Ovary (tissue), 9 donors: Measurements from ENCODE around the gene OGFOD2. TPM values are rescaled to one million over a fixed set of nuclear protein-coding genes. Genes with fewer than 3 reads are reported as not detected.

Experiments used
- DNase-seq, 5 donors: peaks; one replicate each; pipeline ENCODE4 v3.0.0-alpha.2; 2019 to 2020
- H3K27ac ChIP-seq, 2 donors: fragments of 200-600 bp; one replicate each; pipeline versions ENCODE4 v1.5.1 to v1.8.0; 2019 to 2022
- H3K27me3 ChIP-seq: fragments of 200-600 bp; one replicate; pipeline ENCODE4 v1.8.0; 2022
- H3K36me3 ChIP-seq: fragments of 200-600 bp; sonication (generic); one replicate; pipeline ENCODE4 v1.5.1; 2019
- H3K4me1 ChIP-seq: one replicate; pipeline ENCODE4 v1.8.1; 2013; ENCODE audit warnings: mild to moderate bottlenecking, moderate library complexity; ENCODE audit not compliant: insufficient read depth
- H3K4me3 ChIP-seq: fragments of 200-600 bp; sonication (generic); one replicate; pipeline ENCODE4 v1.5.1; 2017
- H3K9me3 ChIP-seq, 2 donors: fragments of 200-600 bp in 1 of 2; sonication (generic) in 1 of 2; one replicate each; pipeline versions ENCODE4 v1.5.1 to v1.8.1; 2013 to 2019; ENCODE audit warnings: mild to moderate bottlenecking in 1 of 2, moderate library complexity in 1 of 2
- CTCF ChIP-seq, 3 donors: fragments of 450-650 bp in 2 of 3; fragments of 200-600 bp in 1 of 3; IDR thresholded peaks; one replicate each; pipeline versions ENCODE4 v1.5.1 to v1.8.0; 2016 to 2022; ENCODE audit warnings: antibody characterized with exemption in 3 of 3, mild to moderate bottlenecking in 1 of 3
- EP300 ChIP-seq: sonication (generic); formaldehyde crosslinking; IDR thresholded peaks from one replicate; pipeline ENCODE4 v1.6.1; 2017; ENCODE audit warnings: antibody characterized with exemption
- POLR2A ChIP-seq: fragments of 450-650 bp; IDR thresholded peaks from one replicate; pipeline ENCODE4 v1.6.1; 2017; ENCODE audit warnings: antibody characterized with exemption, mild to moderate bottlenecking, moderate library complexity
- WGBS, 3 donors: extraction: QIAGEN DNeasy Blood & Tissue Kit in 1 of 3; methylation state at CpG; one replicate each; pipeline versions ENCODE4 v1.1.5 to v1.1.7; 2013 to 2017; 5-methylcytosine and 5-hydroxymethylcytosine counted together
- intact Hi-C, 4 donors: fragments of 100-400 bp; cut with DNase I; formaldehyde crosslinking; loops; one replicate each; pipeline versions ENCODE4 v1.11.0 to v1.15.1; 2022 to 2023
- polyA plus RNA-seq, 2 donors: library from polyadenylated mRNA; stranded (reverse); fragments of 200-250 nt in 1 of 2; fragments of 350-450 nt in 1 of 2; fragmentation: Illumina TruSeq in 1 of 2; extraction: RNeasy Lipid Tissue Mini Kit (QIAGEN cat#74804) in 1 of 2; gene quantifications; one replicate each; pipeline ENCODE4 v1.2.3, GENCODE V29; 2013 to 2014
- total RNA-seq, 7 donors: library from RNA; depleted of rRNA in 2 of 7; stranded (reverse); fragments of >200 nt in 2 of 7; fragmentation: NEBNext Ultra II Directional in 3 of 7; extraction: Animal tissue kit (Norgen Biotek cat#: 25700) in 3 of 7; gene quantifications; one replicate each; pipeline versions ENCODE4 v1.1.0 to v1.2.4, GENCODE V29; 2016 to 2023
- donor health status: DM: no; HTN: no; CAD: no; lungs with moderate emphysema.
- donor health status: DM: no; HTN: no; CAD: no.
- donor health status: Bipolar disorder and iron deficiency.
- donor health status: DM: yes; HTN: yes; CAD: no.
- donor health status: DM: no; HTN: no; CAD: no.
- donor health status: DM: yes; HTN: yes; CAD: no.

OGFOD2 gene
- total and polyA plus RNA-seq, 9 donors: 1.4 to 17.6 (median 16.8) TPM

- DNase-seq: peak in 1 of 5 donors; percentile 23
- Histone ChIP-seq H3K4me3 (peak overlapping the region; percentile 87), H3K27ac (peak overlapping the region; percentile 67 to 88), H3K9me3 (no peaks in the 10 kb centered on the region), H3K36me3 (no peaks in the 10 kb centered on the region), H3K27me3 (no peaks in the 10 kb centered on the region), H3K4me1 (peaks cover 31% of the 10 kb centered on the region)
- TF ChIP-seq EP300: no peak
- no peak for TF ChIP-seq CTCF (IDR thresholded peaks at IDR 0.05)
- no peak for TF ChIP-seq POLR2A
- intact Hi-C loops: loop anchor here in 3 of 4 donors (5.0 kb wide), 2 partner anchors 170 to 255 kb away; partner anchors contain the start of gene PITPNM2 (in 3 of the 3)
- 47 to 61% (median 49%) methylated on average over 25 of the region's 25 CpGs for WGBS, 3 donors
Measured at GRCh38 chr12:122981587-122982476, 6.8 kb downstream of the OGFOD2 start.

GRCh38 chr12:122982477-122982815, 7.4 kb downstream of the OGFOD2 start:
- intact Hi-C loops: loop anchor here in 3 of 4 donors (5.0 kb wide), 2 partner anchors 170 to 255 kb away; partner anchors contain the start of gene PITPNM2 (in 3 of the 3)
- no peaks in the 10 kb centered on the region for H3K9me3 ChIP-seq
- 60 to 65% (median 62%) methylated on average over 10 to 11 of the region's 11 CpGs for WGBS, 3 donors
- H3K4me1 ChIP-seq: peaks cover 31% of the 10 kb centered on the region
- H3K27ac ChIP-seq: peak overlapping the region in 1 of 2 donors; percentile 88
- no peak overlapping the region for H3K4me3 ChIP-seq
- DNase-seq: peak in 2 of 5 donors; percentile 35 to 40
- no peaks in the 10 kb centered on the region for H3K36me3 ChIP-seq
- no peak for TF ChIP-seq EP300
- TF ChIP-seq POLR2A: no peak
- TF ChIP-seq CTCF (IDR thresholded peaks at IDR 0.05): no peak
- H3K27me3 ChIP-seq: no peaks in the 10 kb centered on the region

DNA sequence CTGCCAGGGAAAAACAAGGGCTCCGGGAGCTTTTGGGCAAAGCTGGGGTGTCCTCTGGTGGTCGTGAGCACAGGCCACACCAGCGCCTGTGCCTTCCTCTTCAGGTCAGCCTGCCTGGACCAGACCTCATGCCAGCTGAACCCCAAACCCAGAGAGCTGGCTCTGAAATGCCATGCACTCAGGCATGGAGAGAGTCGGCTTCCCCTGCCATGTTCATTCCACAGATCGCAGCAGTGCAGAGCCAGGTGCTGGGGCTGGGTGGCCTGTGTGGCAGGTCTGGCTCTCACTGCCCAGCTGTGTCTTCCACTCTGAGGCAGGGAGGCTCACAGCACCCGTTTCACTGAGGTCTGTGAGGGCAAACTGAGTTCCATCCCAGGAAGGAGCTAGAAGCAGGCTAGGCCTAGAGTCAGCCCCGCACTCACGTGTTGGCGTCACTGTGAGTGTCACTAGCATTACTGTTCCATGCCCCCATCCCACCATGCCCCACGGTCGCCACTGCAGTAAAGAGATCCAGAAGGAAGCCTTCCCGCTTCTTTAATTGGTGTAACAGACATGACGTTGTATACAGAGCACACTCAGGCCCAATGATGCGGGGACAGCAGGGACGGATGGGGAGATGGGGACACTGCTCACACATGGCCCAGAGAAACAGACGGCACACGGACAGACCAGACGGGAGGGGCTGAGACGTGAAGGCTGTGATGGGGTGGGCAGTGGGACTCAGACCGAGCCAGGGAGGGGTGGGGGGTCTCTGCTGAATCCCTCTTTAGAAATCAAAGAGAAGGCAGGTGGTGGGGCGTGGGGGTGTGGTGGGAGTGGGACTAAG, 8.1 kb downstream of the OGFOD2 start:
- intact Hi-C loops: loop anchor here in 3 of 4 donors (5.0 kb wide), 2 partner anchors 169 to 254 kb away; partner anchors contain the start of gene PITPNM2 (in 3 of the 3)
- peak in 2 of 5 donors; percentile 31 to 41 for DNase-seq
- Histone ChIP-seq H3K4me3 (no peak overlapping the region), H3K27ac (peak overlapping the region; percentile 61 to 88), H3K27me3 (no peaks in the 10 kb centered on the region), H3K9me3 (no peaks in the 10 kb centered on the region), H3K36me3 (no peaks in the 10 kb centered on the region), H3K4me1 (peaks cover 31% of the 10 kb centered on the region)
- no peak for TF ChIP-seq POLR2A
- TF ChIP-seq EP300: no peak
- no peak for TF ChIP-seq CTCF (IDR thresholded peaks at IDR 0.05)
- 56 to 68% (median 61%) methylated on average over 21 of the region's 21 CpGs for WGBS, 3 donors
